ENCODE data around the gene C6orf136.

The C6orf136 gene

GRCh38 chr6:30664994-30665767 lies 18.2 kb downstream of the C6orf136 start:
- no peak for DNase-seq

GRCh38 chr6:30666300-30666699 lies 19.4 kb downstream of the C6orf136 start:
- DNase-seq: peak in 1 of 2 experiments; percentile 69

- no peak for DNase-seq
Measured at GRCh38 chr6:30670760-30671527, 24.0 kb downstream of the C6orf136 start.

- DNase-seq: peak; percentile 86
Measured at GRCh38 chr6:30672445-30673253, 25.7 kb downstream of the C6orf136 start, which contains the start of gene DHX16. TSS of gene DHX16 (minus strand) at chr6:30673006. CDS start at chr6:30672841, 165 bp downstream.

- no peak for DNase-seq
Measured at GRCh38 chr6:30676660-30677285, 29.8 kb downstream of the C6orf136 start.

- DNase-seq: peak; percentile 86 to 91
Measured at GRCh38 chr6:30678964-30679726, 32.2 kb downstream of the C6orf136 start.

- no peak for DNase-seq
Measured at GRCh38 chr6:30679765-30680535, 33.0 kb downstream of the C6orf136 start.

- DNase-seq: no peak
Measured at GRCh38 chr6:30681766-30682142, 34.8 kb downstream of the C6orf136 start.

- peak; percentile 72 to 89 for DNase-seq
Measured at GRCh38 chr6:30682143-30683117, 35.5 kb downstream of the C6orf136 start.

GRCh38 chr6:30683183-30683979 lies 36.4 kb downstream of the C6orf136 start:
- DNase-seq: no peak

GRCh38 chr6:30683980-30684338 lies 37.0 kb downstream of the C6orf136 start:
- DNase-seq: no peak

- peak; percentile 59 to 62 for DNase-seq
Measured at GRCh38 chr6:30684386-30685156, 37.6 kb downstream of the C6orf136 start.

GRCh38 chr6:30685157-30686008 lies 38.5 kb downstream of the C6orf136 start:
- DNase-seq: no peak

GRCh38 chr6:30686009-30686907 lies 39.3 kb downstream of the C6orf136 start, which contains the start of gene PPP1R18:
TSS of gene PPP1R18 (minus strand) at chr6:30686645. CDS start at chr6:30686018, 627 bp downstream.
- DNase-seq: peak; percentile 88 to 89

GRCh38 chr6:30686908-30687658 lies 40.1 kb downstream of the C6orf136 start:
- DNase-seq: peak; percentile 78 to 83
